Upper lobe of left lung (tissue), 6 donors: ENCODE data around the gene RALGDS. TPM values are rescaled to one million over a fixed set of nuclear protein-coding genes. Genes with fewer than 3 reads are reported as not detected.
A peak's percentile ranks its signal among the peaks of the same experiment; 100 is the strongest.
"Not testable (repeated sequence)": the region's sequence is repeated elsewhere in the genome, so short reads cannot be mapped to it uniquely, and the experiment has no call there.

Experiments
- ATAC-seq, 2 donors: fragments of 200-7000 bp; cut with Tn5 transposase; one replicate each; pipeline ENCODE4 v1.9.1; 2022; ENCODE audit warnings: mild to moderate bottlenecking in 2 of 2, moderate library complexity in 2 of 2; ENCODE audit not compliant: low FRiP score in 2 of 2
- DNase-seq, 2 donors: peaks; one replicate each; pipeline ENCODE4 v3.0.0-alpha.2; 2019 to 2020
- H3K27ac ChIP-seq, 4 donors: fragments of 200-600 bp; sonication (generic); one replicate each; pipeline ENCODE4 v1.5.1; 2016 to 2019
- H3K27me3 ChIP-seq, 4 donors: fragments of 200-600 bp; sonication (generic); one replicate each; pipeline ENCODE4 v1.5.1; 2017 to 2019
- H3K36me3 ChIP-seq, 4 donors: fragments of 200-600 bp; sonication (generic); one replicate each; pipeline ENCODE4 v1.5.1; 2016 to 2019
- H3K4me1 ChIP-seq, 4 donors: fragments of 200-600 bp; sonication (generic); one replicate each; pipeline ENCODE4 v1.5.1; 2018 to 2019
- H3K4me3 ChIP-seq, 4 donors: fragments of 200-600 bp; sonication (generic); one replicate each; pipeline ENCODE4 v1.5.1; 2017 to 2019; ENCODE audit warnings: mild to moderate bottlenecking in 2 of 4, moderate library complexity in 1 of 4
- H3K9me3 ChIP-seq, 4 donors: fragments of 200-600 bp; sonication (generic); one replicate each; pipeline ENCODE4 v1.5.1; 2018 to 2019
- CTCF ChIP-seq, 6 experiments: fragments of 450-650 bp in 4 of 6; fragments of 200-600 bp in 2 of 6; sonication (generic) in 2 of 6; IDR thresholded peaks; one replicate each; pipeline ENCODE4 v1.5.1; 2016 to 2019; ENCODE audit warnings: antibody characterized with exemption in 6 of 6
- EP300 ChIP-seq, 4 donors: sonication (generic); formaldehyde crosslinking; IDR thresholded peaks; one replicate each; pipeline ENCODE4 v1.5.1; 2017; ENCODE audit warnings: antibody characterized with exemption in 4 of 4, control low read depth in 2 of 4
- POLR2A ChIP-seq, 4 donors: fragments of 450-650 bp; IDR thresholded peaks; one replicate each; pipeline ENCODE4 v1.5.1; 2016 to 2017; ENCODE audit warnings: antibody characterized with exemption in 4 of 4, mild to moderate bottlenecking in 2 of 4
- POLR2AphosphoS5 ChIP-seq, 2 donors: sonication (generic); formaldehyde crosslinking; IDR thresholded peaks; one replicate each; pipeline ENCODE4 v1.5.1; 2017; ENCODE audit warnings: antibody characterized with exemption in 2 of 2
- WGBS, 2 donors: methylation state at CpG; one replicate each; pipeline ENCODE4 v1.1.5; 2017 to 2018; 5-methylcytosine and 5-hydroxymethylcytosine counted together
- total RNA-seq, 6 donors: library from RNA; depleted of rRNA in 4 of 6; stranded (reverse); fragments of >200 nt in 4 of 6; gene quantifications; one replicate each; pipeline versions ENCODE4 v1.1.0 to v1.2.1, GENCODE V29; 2016 to 2021
- donor health status: DM: no; HTN: no; CAD: no; lungs with moderate emphysema.
- donor health status: DM: no; HTN: yes; CAD: no; lungs with severe emphysema.

Gene RALGDS
- total RNA-seq, 6 donors from 2014 or later, result 57.1 to 117 (median 88.9) TPM

GRCh38 chr9:133066181-133066983 lies 54.7 kb downstream of the RALGDS start:
- ATAC-seq (no peak), DNase-seq (peak in 1 of 2 donors; percentile 51)
- no peaks in the 10 kb centered on the region for H3K4me1 ChIP-seq
- no peak for TF ChIP-seq CTCF (IDR thresholded peaks at IDR 0.05)
- no peak for TF ChIP-seq POLR2AphosphoS5 (IDR thresholded peaks at IDR 0.05)
- no peak for TF ChIP-seq EP300 (IDR thresholded peaks at IDR 0.05)
- no peak for TF ChIP-seq POLR2A (IDR thresholded peaks at IDR 0.05)
- no peaks in the 10 kb centered on the region for H3K9me3 ChIP-seq
- H3K27ac ChIP-seq, result no peak overlapping the region
- peaks cover 0 to 7% (median 0%) of the 10 kb centered on the region in 4 donors for H3K36me3 ChIP-seq
- no peak overlapping the region for H3K4me3 ChIP-seq
- H3K27me3 ChIP-seq, result no peaks in the 10 kb centered on the region
- 94 to 96% methylated on average over 23 to 25 of the region's 25 CpGs for WGBS, 2 donors

- DNase-seq, result no peak
- Histone ChIP-seq H3K27me3 (no peaks in the 10 kb centered on the region), H3K27ac (no peak overlapping the region), H3K4me3 (no peak overlapping the region), H3K4me1 (peaks cover 0 to 4% (median 1%) of the 10 kb centered on the region in 4 donors), H3K9me3 (no peaks in the 10 kb centered on the region), H3K36me3 (peaks cover 0 to 7% (median 0%) of the 10 kb centered on the region in 4 donors)
- 93 to 95% methylated on average over 4 to 17 of the region's 17 CpGs for WGBS, 2 donors
- ATAC-seq, result no peak
- TF ChIP-seq EP300 (IDR thresholded peaks at IDR 0.05) (no peak), POLR2AphosphoS5 (IDR thresholded peaks at IDR 0.05) (no peak)
Measured at GRCh38 chr9:133065070-133065388, 56.0 kb downstream of the RALGDS start.

GRCh38 chr9:133064241-133065069 lies 56.6 kb downstream of the RALGDS start:
- no peak for ATAC-seq
- no peaks in the 10 kb centered on the region for H3K9me3 ChIP-seq

GRCh38 chr9:133063500-133064231 lies 57.4 kb downstream of the RALGDS start:
- no peak overlapping the region for H3K4me3 ChIP-seq
- no peak overlapping the region for H3K27ac ChIP-seq
- ATAC-seq (no peak), DNase-seq (no peak)
- peaks cover 0 to 7% (median 0%) of the 10 kb centered on the region in 4 donors for H3K36me3 ChIP-seq
- no peak for TF ChIP-seq EP300 (IDR thresholded peaks at IDR 0.05)
- no peak for TF ChIP-seq POLR2A (IDR thresholded peaks at IDR 0.05)
- no peak for TF ChIP-seq CTCF (IDR thresholded peaks at IDR 0.05)
- TF ChIP-seq POLR2AphosphoS5 (IDR thresholded peaks at IDR 0.05), result no peak
- H3K27me3 ChIP-seq, result no peaks in the 10 kb centered on the region
- no peaks in the 10 kb centered on the region for H3K9me3 ChIP-seq
- H3K4me1 ChIP-seq, result peaks cover 0 to 11% (median 4%) of the 10 kb centered on the region in 4 donors
- 81 to 88% methylated on average over 11 to 14 of the region's 14 CpGs for WGBS, 2 donors

More at GRCh38 chr9:133064241-133065069, 56.6 kb downstream of the RALGDS start:
- peaks cover 0 to 7% (median 0%) of the 10 kb centered on the region in 4 donors for H3K36me3 ChIP-seq
- H3K4me3 ChIP-seq, result no peak overlapping the region
- no peak for TF ChIP-seq POLR2A (IDR thresholded peaks at IDR 0.05)
- no peaks in the 10 kb centered on the region for H3K27me3 ChIP-seq
- H3K4me1 ChIP-seq, result peaks cover 0 to 9% (median 4%) of the 10 kb centered on the region in 4 donors
- WGBS, 2 donors, result 92 to 97% methylated on average over 7 to 30 of the region's 30 CpGs
- no peak overlapping the region for H3K27ac ChIP-seq
- peak in 1 of 2 donors; percentile 70 for DNase-seq

- no peak for ATAC-seq
- peak in 1 of 2 donors; percentile 48 for DNase-seq
- Histone ChIP-seq H3K27ac (no peak overlapping the region), H3K4me1 (peaks cover 0 to 11% (median 4%) of the 10 kb centered on the region in 4 donors), H3K4me3 (no peak overlapping the region), H3K9me3 (no peaks in the 10 kb centered on the region), H3K27me3 (no peaks in the 10 kb centered on the region), H3K36me3 (peaks cover 0 to 8% (median 2%) of the 10 kb centered on the region in 4 donors)
- TF ChIP-seq POLR2A (IDR thresholded peaks at IDR 0.05) (no peak), POLR2AphosphoS5 (IDR thresholded peaks at IDR 0.05) (no peak), CTCF (IDR thresholded peaks at IDR 0.05) (no peak), EP300 (IDR thresholded peaks at IDR 0.05) (no peak)
- 63 to 82% methylated on average over 5 to 8 of the region's 8 CpGs for WGBS, 2 donors
Measured at GRCh38 chr9:133063159-133063499, 57.9 kb downstream of the RALGDS start.

GRCh38 chr9:133062569-133062968 lies 58.5 kb downstream of the RALGDS start:
- H3K27me3 ChIP-seq, DNase-seq, H3K9me3 ChIP-seq, H3K27ac ChIP-seq, H3K4me3 ChIP-seq: not testable (repeated sequence)
- peak in 1 of 2 donors; percentile 4 for ATAC-seq
- 52 to 83% methylated on average over 3 to 7 of the region's 8 CpGs for WGBS, 2 donors
- H3K36me3 ChIP-seq, result peaks cover 0 to 13% (median 8%) of the 10 kb centered on the region in 4 donors
- peaks cover 0 to 11% (median 4%) of the 10 kb centered on the region in 4 donors for H3K4me1 ChIP-seq

GRCh38 chr9:133061764-133062145 lies 59.3 kb downstream of the RALGDS start, which contains the start of gene CEL:
TSS of gene CEL (plus strand) at chr9:133061981. CDS start at chr9:133062003, 22 bp downstream.
- peaks cover 0 to 21% (median 16%) of the 10 kb centered on the region in 4 donors for H3K36me3 ChIP-seq
- not testable (repeated sequence) for H3K9me3 ChIP-seq, H3K4me3 ChIP-seq, DNase-seq, H3K27ac ChIP-seq, ATAC-seq, H3K27me3 ChIP-seq
- WGBS, 2 donors, result 100% methylated on average over 2 of the region's 9 CpGs; no CpG with 5 or more reads in 1 of the 2 donors
- peaks cover 0 to 11% (median 4%) of the 10 kb centered on the region in 4 donors for H3K4me1 ChIP-seq
